ENCODE measurements around the gene ATRNL1.

Gene ATRNL1

DNA sequence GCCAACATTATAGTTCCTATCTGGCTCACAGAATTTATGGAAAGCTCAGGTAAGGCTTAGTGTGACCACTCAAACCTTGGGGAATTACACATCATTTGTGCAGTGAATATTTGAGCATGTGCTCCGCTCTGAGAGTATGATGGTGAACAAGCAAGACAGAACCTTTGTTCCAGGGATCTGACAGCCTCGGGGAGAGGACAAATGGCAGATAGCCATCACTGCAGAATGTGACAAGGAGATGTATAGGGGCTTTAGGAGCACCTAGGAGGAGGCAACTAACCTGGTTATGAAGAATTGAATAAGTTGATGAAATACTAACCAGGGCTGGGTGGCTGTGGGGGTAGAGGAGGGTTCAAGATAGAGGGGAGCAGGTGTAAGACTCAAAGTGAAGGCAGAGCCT is 889.4 kb downstream of the ATRNL1 start:
- TF ChIP-seq CTCF (IDR thresholded peaks at IDR 0.05; ENCODE audit: borderline replicate concordance, control extremely low read depth, extremely low read depth, insufficient read depth, missing control alignments), result no peak
- in situ Hi-C loops (cut with MboI; ENCODE audit: low sequenced_read_pairs, unreplicated experiment), result no loop called here
- DNase-seq (ENCODE audit: low spot score), result no peak

- no peak for DNase-seq (ENCODE audit: low spot score)
- in situ Hi-C loops (cut with MboI; ENCODE audit: low sequenced_read_pairs, unreplicated experiment), result no loop called here
- TF ChIP-seq CTCF (IDR thresholded peaks at IDR 0.05; ENCODE audit: borderline replicate concordance, control extremely low read depth, extremely low read depth, insufficient read depth, missing control alignments), result no peak
Measured at GRCh38 chr10:115985786-115986185, 892.6 kb downstream of the ATRNL1 start.

DNA sequence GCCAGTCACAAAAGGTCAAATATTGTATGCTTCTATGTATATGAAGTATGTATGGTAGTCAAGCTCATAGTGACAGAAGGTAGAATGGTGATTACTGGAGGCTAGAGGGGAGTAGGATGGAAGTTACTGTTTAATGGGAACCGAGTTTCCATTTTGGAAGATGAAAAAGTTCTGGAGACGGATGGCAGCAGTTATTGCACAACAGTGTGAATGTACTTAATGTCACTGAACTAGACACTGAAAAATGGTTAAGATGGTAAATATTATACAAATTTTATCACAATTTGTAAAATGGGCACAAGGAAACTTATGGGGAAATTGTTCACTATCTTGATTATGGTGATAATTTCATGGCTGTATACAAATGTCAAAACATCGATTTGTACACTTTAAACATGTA is 895.2 kb downstream of the ATRNL1 start:
- in situ Hi-C loops (cut with MboI; ENCODE audit: low sequenced_read_pairs, unreplicated experiment), result no loop called here
- no peak for DNase-seq (ENCODE audit: low spot score)
- no peak for TF ChIP-seq CTCF (IDR thresholded peaks at IDR 0.05; ENCODE audit: borderline replicate concordance, control extremely low read depth, extremely low read depth, insufficient read depth, missing control alignments)

GRCh38 chr10:115989621-115990020 is 896.5 kb downstream of the ATRNL1 start:
- no peak for TF ChIP-seq CTCF (IDR thresholded peaks at IDR 0.05; ENCODE audit: borderline replicate concordance, control extremely low read depth, extremely low read depth, insufficient read depth, missing control alignments)
- no peak for DNase-seq (ENCODE audit: low spot score)

GRCh38 chr10:115992236-115992986 is 899.2 kb downstream of the ATRNL1 start:
- in situ Hi-C loops (cut with MboI; ENCODE audit: low sequenced_read_pairs, unreplicated experiment), result no loop called here
- no peak for DNase-seq (ENCODE audit: low spot score)
- TF ChIP-seq CTCF (IDR thresholded peaks at IDR 0.05; ENCODE audit: borderline replicate concordance, control extremely low read depth, extremely low read depth, insufficient read depth, missing control alignments), result no peak

More at GRCh38 chr10:115989621-115990020, 896.5 kb downstream of the ATRNL1 start:
- in situ Hi-C loops (cut with MboI; ENCODE audit: low sequenced_read_pairs, unreplicated experiment), result no loop called here

- no peak for DNase-seq (ENCODE audit: low spot score)
- TF ChIP-seq CTCF (IDR thresholded peaks at IDR 0.05; ENCODE audit: borderline replicate concordance, control extremely low read depth, extremely low read depth, insufficient read depth, missing control alignments), result no peak
- in situ Hi-C loops (cut with MboI; ENCODE audit: low sequenced_read_pairs, unreplicated experiment), result no loop called here
Measured at GRCh38 chr10:115996031-115996430, 902.9 kb downstream of the ATRNL1 start.
